WTC11 (cell line): ENCODE data around the gene STAT1. TPM values are rescaled to one million over a fixed set of nuclear protein-coding genes. Genes with fewer than 3 reads are reported as not detected.
"Not testable (repeated sequence)": the region's sequence is repeated elsewhere in the genome, so short reads cannot be mapped to it uniquely, and the experiment has no call there.

ENCODE experiments used
- ATAC-seq: fragments of 200-7000 bp; cut with Tn5 transposase; 2 replicates; pipeline ENCODE4 v1.10.0; 2021; ENCODE audit warnings: mild to moderate bottlenecking, moderate library complexity
- CTCF ChIA-PET: fragments of 300-600 bp; sonication (Branson Sonifier 250); formaldehyde crosslinking; loops from one replicate; lab custom pipeline; 2021; ENCODE audit warnings: antibody characterized with exemption; lab: Charles Lee
- POLR2A ChIA-PET: fragments of 350-600 bp; sonication (Branson Sonifier 250); formaldehyde crosslinking; loops from one replicate; lab custom pipeline; 2021; ENCODE audit warnings: antibody characterized with exemption; lab: Charles Lee
- DNase-seq: peaks from one replicate; pipeline ENCODE4 v3.0.0; 2021; ENCODE audit warnings: low spot score
- H3K27ac Mint-ChIP-seq: 2 replicates; pipeline ENCODE4 v1.8.0; 2021; ENCODE audit warnings: mixed read lengths
- H3K27me3 Mint-ChIP-seq: 2 replicates; pipeline ENCODE4 v1.8.0; 2021; ENCODE audit warnings: low read depth, mild to moderate bottlenecking, moderate library complexity, mixed read lengths
- H3K36me3 Mint-ChIP-seq: 2 replicates; pipeline ENCODE4 v1.8.0; 2021; ENCODE audit warnings: mixed read lengths
- H3K4me1 Mint-ChIP-seq: 2 replicates; pipeline ENCODE4 v1.8.0; 2022; ENCODE audit warnings: mixed read lengths
- H3K4me3 Mint-ChIP-seq: 2 replicates; pipeline ENCODE4 v1.8.0; 2021; ENCODE audit warnings: mild to moderate bottlenecking, moderate library complexity, mixed read lengths
- H3K9me3 Mint-ChIP-seq: 2 replicates; pipeline ENCODE4 v1.8.0; 2021; ENCODE audit warnings: mixed read lengths
- ATF1 ChIP-seq: sonication (generic); formaldehyde crosslinking; IDR thresholded peaks from 2 replicates; pipeline ENCODE4 v1.8.1; 2023; ENCODE audit warnings: mild to moderate bottlenecking, moderate library complexity, missing genetic modification reagents
- ELF4 ChIP-seq: sonication (generic); formaldehyde crosslinking; IDR thresholded peaks from 2 replicates; pipeline ENCODE4 v1.8.1; 2022; ENCODE audit warnings: low read depth, mild to moderate bottlenecking, moderate library complexity, missing genetic modification reagents
- EMX1 ChIP-seq: fragments of 250-450 bp; sonication (Bioruptor Pico); IDR thresholded peaks from 2 replicates; pipeline ENCODE4 v1.8.0; 2021; ENCODE audit warnings: mild to moderate bottlenecking
- GABPB1 ChIP-seq: sonication (generic); formaldehyde crosslinking; IDR thresholded peaks from 2 replicates; pipeline ENCODE4 v1.8.1; 2023; ENCODE audit warnings: mild to moderate bottlenecking, missing genetic modification reagents
- JUN ChIP-seq: sonication (generic); formaldehyde crosslinking; IDR thresholded peaks from 2 replicates; pipeline ENCODE4 v1.8.0; 2023; ENCODE audit warnings: mild to moderate bottlenecking, missing genetic modification reagents
- MXD4 ChIP-seq: fragments of 250-450 bp; sonication (Bioruptor Pico); IDR thresholded peaks from 2 replicates; pipeline ENCODE4 v1.8.0; 2021; ENCODE audit warnings: mild to moderate bottlenecking, moderate library complexity, borderline replicate concordance
- PRRX2 ChIP-seq: fragments of 250-450 bp; sonication (Bioruptor Pico); IDR thresholded peaks from 2 replicates; pipeline ENCODE4 v1.8.0; 2021; ENCODE audit warnings: mild to moderate bottlenecking
- RELA ChIP-seq: sonication (generic); formaldehyde crosslinking; IDR thresholded peaks from 2 replicates; pipeline ENCODE4 v1.8.1; 2022; ENCODE audit warnings: missing genetic modification reagents, mild to moderate bottlenecking, borderline replicate concordance
- SMAD4 ChIP-seq: sonication (generic); formaldehyde crosslinking; IDR thresholded peaks from 2 replicates; pipeline ENCODE4 v1.8.0; 2022; ENCODE audit warnings: mild to moderate bottlenecking, missing genetic modification reagents
- TEAD4 ChIP-seq: sonication (generic); formaldehyde crosslinking; IDR thresholded peaks from 2 replicates; pipeline ENCODE4 v1.8.0; 2022; ENCODE audit warnings: mild to moderate bottlenecking, missing genetic modification reagents
- ZNF232 ChIP-seq: sonication (generic); formaldehyde crosslinking; IDR thresholded peaks from 2 replicates; pipeline ENCODE4 v1.8.0; 2022; ENCODE audit warnings: mild to moderate bottlenecking, missing genetic modification reagents
- ZNF263 ChIP-seq: sonication (generic); formaldehyde crosslinking; IDR thresholded peaks from 2 replicates; pipeline ENCODE4 v1.8.1; 2022; ENCODE audit warnings: low read depth, mild to moderate bottlenecking, moderate library complexity, missing genetic modification reagents
- total RNA-seq: library from RNA; stranded (reverse); gene quantifications from 3 replicates; pipeline ENCODE4 v1.2.3, GENCODE V29; 2021
- TF ChIP-seq, protein P1 (sequence below): sonication (generic); formaldehyde crosslinking; IDR thresholded peaks from 2 replicates; pipeline ENCODE4 v1.8.1; 2023; ENCODE audit warnings: mild to moderate bottlenecking, missing genetic modification reagents
- TF ChIP-seq, protein P2 (sequence below): fragments of 200-600 bp; IDR thresholded peaks from 2 replicates; pipeline ENCODE4 v1.8.0; 2022; ENCODE audit warnings: antibody characterized with exemption
- TF ChIP-seq, protein P3 (sequence below): sonication (generic); formaldehyde crosslinking; IDR thresholded peaks from 2 replicates; pipeline ENCODE4 v1.8.0; 2022; ENCODE audit warnings: mild to moderate bottlenecking, missing genetic modification reagents

STAT1 gene
- total RNA-seq, 1 experiment from 2014 or later: 36.1 TPM

DNA sequence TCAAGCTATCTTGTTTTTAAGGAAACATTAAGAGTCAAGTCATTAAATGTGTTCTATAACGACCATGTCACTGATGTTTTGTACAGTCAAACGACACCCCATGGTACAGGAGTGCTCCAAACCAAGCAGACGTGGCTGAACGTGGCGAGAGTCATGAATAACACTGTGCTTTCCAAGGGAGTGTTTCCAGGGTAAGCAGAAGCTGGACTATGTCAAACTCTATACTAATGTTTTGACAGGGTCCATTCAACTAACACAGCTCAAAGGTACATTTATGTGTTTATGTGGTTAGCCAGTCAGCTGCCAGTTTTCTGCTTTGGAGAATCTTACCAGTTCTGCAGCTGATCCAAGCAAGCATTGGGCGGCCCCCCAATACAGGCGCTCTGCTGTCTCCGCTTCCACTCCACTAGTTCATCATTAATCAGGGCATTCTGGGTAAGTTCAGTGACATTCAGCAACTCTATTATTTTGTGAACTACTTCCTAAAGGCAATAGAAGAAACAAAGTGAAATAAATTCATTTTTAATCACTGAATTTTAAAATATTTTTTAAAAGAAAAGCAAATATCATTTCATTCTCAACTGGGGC is 16.4 kb downstream of the STAT1 start:
- ChIA-PET CTCF (no interaction called here), POLR2A (no interaction called here)
- H3K4me1 Mint-ChIP-seq: no peaks in the 10 kb centered on the region
- H3K27ac Mint-ChIP-seq: no peak overlapping the region
- peaks cover 82% of the 10 kb centered on the region for H3K36me3 Mint-ChIP-seq
- DNase-seq (no peak), ATAC-seq (no peak)
- H3K27me3 Mint-ChIP-seq: no peaks in the 10 kb centered on the region
- H3K4me3 Mint-ChIP-seq: no peak overlapping the region
- no peaks in the 10 kb centered on the region for H3K9me3 Mint-ChIP-seq
- TF ChIP-seq GABPB1 (CRISPR knock-in tag) (no peak), JUN (CRISPR knock-in tag) (no peak), PRRX2 (no peak), ELF4 (CRISPR knock-in tag) (no peak), TEAD4 (CRISPR knock-in tag) (no peak), MXD4 (CRISPR knock-in tag) (no peak), SMAD4 (CRISPR knock-in tag) (no peak), EMX1 (CRISPR knock-in tag) (no peak), RELA (CRISPR knock-in tag) (no peak)
- TF ChIP-seq, protein P1, sequence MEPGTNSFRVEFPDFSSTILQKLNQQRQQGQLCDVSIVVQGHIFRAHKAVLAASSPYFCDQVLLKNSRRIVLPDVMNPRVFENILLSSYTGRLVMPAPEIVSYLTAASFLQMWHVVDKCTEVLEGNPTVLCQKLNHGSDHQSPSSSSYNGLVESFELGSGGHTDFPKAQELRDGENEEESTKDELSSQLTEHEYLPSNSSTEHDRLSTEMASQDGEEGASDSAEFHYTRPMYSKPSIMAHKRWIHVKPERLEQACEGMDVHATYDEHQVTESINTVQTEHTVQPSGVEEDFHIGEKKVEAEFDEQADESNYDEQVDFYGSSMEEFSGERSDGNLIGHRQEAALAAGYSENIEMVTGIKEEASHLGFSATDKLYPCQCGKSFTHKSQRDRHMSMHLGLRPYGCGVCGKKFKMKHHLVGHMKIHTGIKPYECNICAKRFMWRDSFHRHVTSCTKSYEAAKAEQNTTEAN: no peak
- TF ChIP-seq, protein P2, sequence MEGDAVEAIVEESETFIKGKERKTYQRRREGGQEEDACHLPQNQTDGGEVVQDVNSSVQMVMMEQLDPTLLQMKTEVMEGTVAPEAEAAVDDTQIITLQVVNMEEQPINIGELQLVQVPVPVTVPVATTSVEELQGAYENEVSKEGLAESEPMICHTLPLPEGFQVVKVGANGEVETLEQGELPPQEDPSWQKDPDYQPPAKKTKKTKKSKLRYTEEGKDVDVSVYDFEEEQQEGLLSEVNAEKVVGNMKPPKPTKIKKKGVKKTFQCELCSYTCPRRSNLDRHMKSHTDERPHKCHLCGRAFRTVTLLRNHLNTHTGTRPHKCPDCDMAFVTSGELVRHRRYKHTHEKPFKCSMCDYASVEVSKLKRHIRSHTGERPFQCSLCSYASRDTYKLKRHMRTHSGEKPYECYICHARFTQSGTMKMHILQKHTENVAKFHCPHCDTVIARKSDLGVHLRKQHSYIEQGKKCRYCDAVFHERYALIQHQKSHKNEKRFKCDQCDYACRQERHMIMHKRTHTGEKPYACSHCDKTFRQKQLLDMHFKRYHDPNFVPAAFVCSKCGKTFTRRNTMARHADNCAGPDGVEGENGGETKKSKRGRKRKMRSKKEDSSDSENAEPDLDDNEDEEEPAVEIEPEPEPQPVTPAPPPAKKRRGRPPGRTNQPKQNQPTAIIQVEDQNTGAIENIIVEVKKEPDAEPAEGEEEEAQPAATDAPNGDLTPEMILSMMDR: no peak
- TF ChIP-seq, protein P3, sequence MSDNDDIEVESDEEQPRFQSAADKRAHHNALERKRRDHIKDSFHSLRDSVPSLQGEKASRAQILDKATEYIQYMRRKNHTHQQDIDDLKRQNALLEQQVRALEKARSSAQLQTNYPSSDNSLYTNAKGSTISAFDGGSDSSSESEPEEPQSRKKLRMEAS (CRISPR knock-in tag): no peak

DNA sequence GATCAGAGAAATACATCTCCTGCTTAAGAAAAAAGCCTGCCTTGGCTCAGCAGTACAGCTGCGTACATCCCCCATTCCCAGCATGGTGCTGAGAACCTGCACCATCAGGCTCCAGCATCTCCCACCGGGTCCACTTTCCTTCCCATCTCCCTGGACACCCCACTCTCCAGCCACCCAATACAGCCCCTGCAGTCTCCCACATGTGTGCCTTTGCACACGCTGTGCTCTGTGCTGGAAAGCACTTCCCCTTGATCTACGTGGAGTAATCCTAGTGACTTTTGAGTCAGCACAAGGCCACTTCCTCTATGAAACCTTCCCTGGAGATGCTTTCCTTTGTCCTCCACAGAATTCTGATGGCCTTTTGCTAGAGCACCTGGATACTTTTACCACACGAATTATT is 17.0 kb downstream of the STAT1 start:
- Mint-ChIP-seq H3K36me3 (peaks cover 80% of the 10 kb centered on the region), H3K4me3 (no peak overlapping the region), H3K9me3 (no peaks in the 10 kb centered on the region), H3K27me3 (no peaks in the 10 kb centered on the region), H3K27ac (no peak overlapping the region), H3K4me1 (no peaks in the 10 kb centered on the region)
- CTCF ChIA-PET: interaction anchor here (0.5 to 1.2 kb wide), 4 partner anchors 33 to 205 kb away, joined by 3 to 5 read pairs (median 3); no protein-coding TSS in a partner anchor
- POLR2A ChIA-PET: no interaction called here
- no peak for ATAC-seq
- TF ChIP-seq ATF1 (CRISPR knock-in tag) (no peak), ZNF232 (CRISPR knock-in tag) (no peak)
- DNase-seq: no peak

DNA sequence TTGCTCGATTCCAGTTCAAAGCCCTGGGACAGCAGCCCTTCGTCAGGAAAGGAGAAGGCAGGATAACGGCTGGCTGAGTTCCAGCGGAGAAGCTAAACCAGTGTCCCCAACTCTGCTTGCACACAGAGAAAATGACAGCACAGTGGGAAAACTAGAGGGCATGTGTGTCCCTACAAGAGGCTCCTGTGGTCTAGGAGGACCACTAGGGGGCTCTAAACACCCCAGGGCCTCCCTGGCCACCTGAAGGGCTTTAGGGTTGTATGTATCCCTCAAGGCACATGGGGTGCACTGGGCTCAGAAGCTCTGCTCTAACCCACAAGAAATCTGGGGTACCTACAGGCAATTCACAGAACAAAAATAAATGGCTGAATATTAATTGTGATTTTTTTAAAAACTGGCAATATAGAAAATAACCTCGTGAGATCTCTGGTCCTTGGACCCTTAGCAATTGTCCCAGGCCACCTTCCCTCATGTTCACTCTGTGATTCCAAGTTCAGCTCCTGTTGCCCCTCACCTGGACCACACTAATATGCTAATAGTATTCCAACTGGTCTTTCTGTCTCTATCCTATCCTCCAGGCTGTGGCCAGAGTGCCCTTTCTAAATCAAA is 17.5 kb downstream of the STAT1 start:
- CTCF ChIA-PET: interaction anchor here (0.5 to 1.2 kb wide), 5 partner anchors 8 to 205 kb away, joined by 3 to 5 read pairs (median 3); no protein-coding TSS in a partner anchor
- DNase-seq (peak; percentile 52), ATAC-seq (peak; percentile 98)
- H3K4me1 Mint-ChIP-seq: no peaks in the 10 kb centered on the region
- POLR2A ChIA-PET: no interaction called here
- H3K9me3 Mint-ChIP-seq: no peaks in the 10 kb centered on the region
- no peak for TF ChIP-seq ZNF263 (CRISPR knock-in tag)
- TF ChIP-seq, protein P2: peak; percentile 62
- H3K27me3 Mint-ChIP-seq: no peaks in the 10 kb centered on the region
- no peak overlapping the region for H3K4me3 Mint-ChIP-seq
- H3K36me3 Mint-ChIP-seq: peaks cover 77% of the 10 kb centered on the region
- H3K27ac Mint-ChIP-seq: no peak overlapping the region

DNA sequence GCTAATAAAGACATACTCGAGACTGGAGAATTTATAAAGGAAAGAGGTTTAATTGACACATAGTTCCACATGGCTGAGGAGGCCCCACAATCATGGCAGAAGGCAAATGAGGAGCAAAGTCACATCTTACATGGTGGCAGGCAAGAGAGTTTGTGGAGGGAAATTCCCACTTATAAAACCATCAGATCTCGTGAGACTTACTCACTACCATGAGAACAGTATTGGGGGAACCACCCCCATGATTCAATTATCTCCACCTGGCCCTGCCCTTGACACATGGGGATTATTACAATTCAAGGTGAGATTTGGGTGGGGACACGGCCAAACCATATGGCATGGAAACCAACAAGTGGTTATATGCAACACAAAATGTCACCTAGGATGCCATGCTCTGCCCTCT is 18.7 kb downstream of the STAT1 start:
- not testable (repeated sequence) for H3K4me3 Mint-ChIP-seq

More for the DNA sequence above, 18.7 kb downstream of the STAT1 start:
- H3K4me1 Mint-ChIP-seq, H3K27ac Mint-ChIP-seq, ATAC-seq, CTCF ChIA-PET, POLR2A ChIA-PET, DNase-seq, H3K27me3 Mint-ChIP-seq, H3K9me3 Mint-ChIP-seq: not testable (repeated sequence)
- peaks cover 78% of the 10 kb centered on the region for H3K36me3 Mint-ChIP-seq
